K562 (cell line): ENCODE results near the gene ADAMTS15. TPM values are rescaled to one million over a fixed set of nuclear protein-coding genes. Genes with fewer than 3 reads are reported as not detected.

Experiments used
- ATAC-seq: fragments of 200-7000 bp; cut with Tn5 transposase; 3 replicates; pipeline ENCODE4 v1.9.1; 2020; ENCODE audit warnings: moderate library complexity
- BruUV-seq: library from RNA; stranded (reverse); fragments of 400-500 nt; replicated peaks from 2 replicates; lab custom pipeline; 2021; lab: Mats Ljungman, UMichigan
- CTCF ChIA-PET: fragments of 300-600 bp; formaldehyde crosslinking; extraction: SDS; loops from one replicate; lab custom pipeline; 2021; ENCODE audit warnings: low intra/inter-chr PET ratio; lab: Yijun Ruan, JAX
- POLR2A ChIA-PET: fragments of 300-600, 350-650 bp; sonication (Branson Sonifier 250); formaldehyde crosslinking; extraction: SDS; loops from one replicate; lab custom pipeline; 2021; ENCODE audit warnings: antibody characterized with exemption, inconsistent platforms; lab: Yijun Ruan, JAX
- DNase-seq, 4 experiments: peaks; one replicate each; pipeline versions ENCODE4 v3.0.0 to v3.0.0-alpha.2; 2011 to 2018; ENCODE audit warnings: low spot score in 3 of 4, mixed read lengths in 3 of 4; ENCODE audit errors: extremely low read depth in 1 of 4
- FAIRE-seq: peaks from 2 replicates; lab custom pipeline; 2011; peaks lifted over from hg19 to GRCh38; lab: Jason Lieb, UNC
- H2AFZ ChIP-seq: 2 replicates; pipeline ENCODE4 v1.6.0; 2011; ENCODE audit warnings: low read depth, low read length, control low read depth, inconsistent platforms
- H3K27ac ChIP-seq: fragments of 200-600 bp; 3 replicates; pipeline ENCODE4 v1.8.0; 2011; ENCODE audit warnings: low read depth, mild to moderate bottlenecking, control low read depth, inconsistent platforms, low read length, moderate library complexity, mixed read lengths; ENCODE audit errors: extremely low read depth
- H3K27me3 ChIP-seq, 2 experiments: fragments of 300-600 bp in 1 of 2; 2 replicates in 1 of 2; 3 replicates in 1 of 2; pipeline versions ENCODE4 v1.6.0 to v1.8.0; 2011; ENCODE audit warnings: inconsistent platforms in 2 of 2, low read length in 2 of 2, mild to moderate bottlenecking in 1 of 2, mixed read lengths in 1 of 2, moderate library complexity in 1 of 2; ENCODE audit not compliant: control insufficient read depth in 2 of 2, insufficient read depth in 2 of 2
- H3K36me3 ChIP-seq: fragments of 300-600 bp; 3 replicates; pipeline ENCODE4 v1.8.0; 2011; ENCODE audit warnings: mild to moderate bottlenecking, low read length, inconsistent platforms; ENCODE audit not compliant: control insufficient read depth, insufficient read depth
- H3K4me1 ChIP-seq, 2 experiments: fragments of 200-600 bp in 1 of 2; replicated peaks in 1 of 2; 2 replicates in 1 of 2; 3 replicates in 1 of 2; pipeline versions ENCODE4 v1.5.1 to v1.8.0; 2011; ENCODE audit warnings: inconsistent platforms in 2 of 2, low read length in 2 of 2, mild to moderate bottlenecking in 1 of 2, mixed read lengths in 1 of 2, moderate library complexity in 1 of 2; ENCODE audit not compliant: control insufficient read depth in 2 of 2, insufficient read depth in 2 of 2
- H3K4me2 ChIP-seq: 2 replicates; pipeline ENCODE4 v1.6.1; 2011; ENCODE audit warnings: low read length, control low read depth, inconsistent platforms, mixed read lengths; ENCODE audit not compliant: insufficient read depth
- H3K4me3 ChIP-seq: fragments of 200-600 bp; sonication (generic), shearing (Covaris generic); 2 replicates; pipeline ENCODE4 v1.5.1; 2016; ENCODE audit warnings: control low read depth, inconsistent platforms
- H3K79me2 ChIP-seq: fragments of 200-600 bp; 3 replicates; pipeline ENCODE4 v1.8.0; 2011; ENCODE audit warnings: low read length, inconsistent platforms; ENCODE audit not compliant: control insufficient read depth, insufficient read depth
- H3K9ac ChIP-seq, 2 experiments: 2 replicates each; pipeline versions ENCODE4 v1.6.0 to v1.6.1; 2011; ENCODE audit warnings: low read depth in 2 of 2, low read length in 2 of 2, control low read depth in 1 of 2, inconsistent platforms in 1 of 2, mild to moderate bottlenecking in 1 of 2, mixed read lengths in 1 of 2; ENCODE audit not compliant: insufficient read depth in 1 of 2
- H3K9me1 ChIP-seq: one replicate; pipeline ENCODE4 v1.6.0; 2011; ENCODE audit warnings: inconsistent platforms, mild to moderate bottlenecking, low read length, moderate library complexity; ENCODE audit not compliant: control insufficient read depth, insufficient read depth
- H3K9me3 ChIP-seq: replicated peaks from 2 replicates; pipeline ENCODE4 v1.5.1; 2011; ENCODE audit warnings: low read depth, low read length, inconsistent platforms; ENCODE audit not compliant: control insufficient read depth, insufficient read depth
- H4K20me1 ChIP-seq: replicated peaks from 2 replicates; pipeline ENCODE4 v1.6.1; 2011; ENCODE audit warnings: low read length, inconsistent platforms, mixed read lengths; ENCODE audit not compliant: control insufficient read depth, insufficient read depth
- CREBBP ChIP-seq: IDR thresholded peaks from one replicate; pipeline ENCODE4 v1.6.1; 2012; ENCODE audit warnings: low read depth, mild to moderate bottlenecking, control low read depth, inconsistent platforms, low read length
- EP400 ChIP-seq: fragments of 450-650 bp; IDR thresholded peaks from 2 replicates; pipeline ENCODE4 v1.6.1; 2017; ENCODE audit warnings: antibody characterized with exemption, mild to moderate bottlenecking, moderate library complexity
- GATA2 ChIP-seq: sonication (generic); formaldehyde crosslinking; IDR thresholded peaks from 2 replicates; pipeline ENCODE4 v1.4.0; 2020; ENCODE audit warnings: mild to moderate bottlenecking, missing genetic modification reagents
- HMG20B ChIP-seq: fragments of 250-450 bp; sonication (Bioruptor Pico); IDR thresholded peaks from 2 replicates; pipeline ENCODE4 v1.5.0; 2021; ENCODE audit warnings: mild to moderate bottlenecking
- NFRKB ChIP-seq: fragments of 450-650 bp; IDR thresholded peaks from 2 replicates; pipeline ENCODE4 v1.6.1; 2016; ENCODE audit warnings: low read depth
- OTX1 ChIP-seq: fragments of 450-650 bp; formaldehyde crosslinking; IDR thresholded peaks from 2 replicates; pipeline ENCODE4 v1.4.0; 2022; ENCODE audit warnings: mild to moderate bottlenecking
- POLR2G ChIP-seq: fragments of 200-400 bp; formaldehyde crosslinking; IDR thresholded peaks from 2 replicates; pipeline ENCODE4 v1.6.1; 2017; ENCODE audit warnings: low read depth, mild to moderate bottlenecking, antibody characterized with exemption, low read length, moderate library complexity
- PTRF ChIP-seq: fragments of 450-650 bp; IDR thresholded peaks from 2 replicates; pipeline ENCODE4 v1.6.1; 2016; ENCODE audit warnings: mild to moderate bottlenecking, missing genetic modification characterization, missing compliant biosample characterization
- ZNF444 ChIP-seq: fragments of 250-450 bp; sonication (Bioruptor Pico); IDR thresholded peaks from 2 replicates; pipeline ENCODE4 v1.4.0; 2020; ENCODE audit warnings: mild to moderate bottlenecking, moderate library complexity
- WGBS: fragments of 100-300 bp; shearing (Covaris generic); methylation state at CpG from one replicate; pipeline ENCODE4 v1.1.6; 2016; ENCODE audit warnings: low coverage, mixed read lengths; ENCODE audit not compliant: insufficient coverage; ENCODE audit errors: missing lambda C conversion rate; 5-methylcytosine and 5-hydroxymethylcytosine counted together
- in situ Hi-C: fragments of 300-500 bp; cut with MboI; formaldehyde crosslinking; loops from 4 replicates; pipeline ENCODE4 v1.15.0; 2018; ENCODE audit warnings: inconsistent platforms, mixed read lengths
- intact Hi-C: fragments of 100-400 bp; cut with micrococcal nuclease; formaldehyde crosslinking; loops from 2 replicates; pipeline ENCODE4 v1.14.2; 2022
- polyA plus RNA-seq, 8 experiments: library from polyadenylated mRNA; depleted of rRNA in 4 of 8; stranded (reverse) in 5 of 8; unstranded in 3 of 8; fragments of >200 nt; fragmentation: Nextera tagmentation in 2 of 8; fragmentation: Illumina TruSeq in 1 of 8; extraction: Ambion mirVana in 2 of 8; extraction: Trizol in 1 of 8; gene quantifications; 2 replicates each; pipeline versions ENCODE4 v1.2.1 to v1.2.3, GENCODE V29; 2011 to 2014; ENCODE audit warnings: inconsistent platforms in 1 of 8, missing spikeins in 1 of 8
- total RNA-seq, 7 experiments: library from RNA; depleted of rRNA in 6 of 7; stranded (reverse); fragments of >200 nt in 6 of 7; fragmentation: Illumina TruSeq in 2 of 7; extraction: Trizol in 2 of 7; gene quantifications; 2 replicates each; pipeline versions ENCODE4 v1.2.1 to v1.2.3, GENCODE V29; 2011 to 2021; ENCODE audit warnings: low replicate concordance in 1 of 7
- TF ChIP-seq, protein P1 (sequence below): fragments of 450-650 bp; IDR thresholded peaks from 2 replicates; pipeline ENCODE4 v1.6.1; 2016

The ADAMTS15 gene
- total and polyA plus RNA-seq, 9 of the 15 experiments (the other 6 are each of a cell fraction or from before 2014, with no cell fraction given): 0.04 TPM; not detected in 8

DNA sequence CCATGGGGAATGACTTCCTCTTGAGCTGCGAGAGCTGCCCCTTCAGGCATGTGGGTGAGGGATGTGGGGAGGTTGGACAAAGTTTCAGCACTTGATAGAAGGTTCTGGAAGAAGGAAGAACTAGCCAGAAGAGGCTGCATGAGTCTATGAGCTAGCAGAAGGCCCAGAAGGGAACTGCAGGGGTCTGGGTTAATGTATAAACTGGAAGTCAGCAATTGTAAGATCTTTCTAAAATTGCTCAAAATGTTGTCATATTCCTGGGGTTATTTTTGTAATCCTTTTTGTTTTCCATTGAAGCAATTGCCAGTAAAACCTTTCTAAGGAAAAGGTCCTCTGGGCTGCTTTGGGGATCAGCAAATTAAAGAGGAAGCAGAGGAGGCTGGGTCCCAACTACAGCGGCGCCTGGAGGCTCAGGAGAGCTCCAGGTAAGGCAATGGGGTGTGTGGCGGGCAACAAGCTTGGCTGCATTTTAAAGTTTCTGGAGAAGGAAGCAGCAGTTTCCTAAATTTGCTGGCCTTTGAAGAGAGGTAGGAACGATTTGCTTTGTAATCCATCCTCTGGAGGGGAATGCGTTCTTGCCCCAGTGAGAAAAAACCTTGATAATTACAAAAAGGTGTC, 29.2 kb downstream of the ADAMTS15 start:
- H3K4me3 ChIP-seq: no peak overlapping the region
- intact Hi-C loops (no loop called here), in situ Hi-C loops (no loop called here)
- H2AFZ ChIP-seq: no peak overlapping the region
- H3K36me3 ChIP-seq: no peaks in the 10 kb centered on the region
- ATAC-seq (no peak), DNase-seq (no peak), FAIRE-seq (no peak)
- peaks cover 0 to 10% of the 10 kb centered on the region in 2 experiments; a peak in 1 of 5 replicates for H3K4me1 ChIP-seq
- peaks cover 3% of the 10 kb centered on the region for H3K9me1 ChIP-seq
- no TSS peak for BruUV-seq
- no peaks in the 10 kb centered on the region for H3K79me2 ChIP-seq
- CTCF ChIA-PET: no interaction called here
- no peaks in the 10 kb centered on the region; the same call in 1 of the 2 replicates for H4K20me1 ChIP-seq
- no peak overlapping the region for H3K9ac ChIP-seq
- peaks cover 24 to 59% of the 10 kb centered on the region in 2 experiments; a peak in 4 of 5 replicates for H3K27me3 ChIP-seq
- TF ChIP-seq, protein P1, sequence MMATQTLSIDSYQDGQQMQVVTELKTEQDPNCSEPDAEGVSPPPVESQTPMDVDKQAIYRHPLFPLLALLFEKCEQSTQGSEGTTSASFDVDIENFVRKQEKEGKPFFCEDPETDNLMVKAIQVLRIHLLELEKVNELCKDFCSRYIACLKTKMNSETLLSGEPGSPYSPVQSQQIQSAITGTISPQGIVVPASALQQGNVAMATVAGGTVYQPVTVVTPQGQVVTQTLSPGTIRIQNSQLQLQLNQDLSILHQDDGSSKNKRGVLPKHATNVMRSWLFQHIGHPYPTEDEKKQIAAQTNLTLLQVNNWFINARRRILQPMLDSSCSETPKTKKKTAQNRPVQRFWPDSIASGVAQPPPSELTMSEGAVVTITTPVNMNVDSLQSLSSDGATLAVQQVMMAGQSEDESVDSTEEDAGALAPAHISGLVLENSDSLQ: no peak
- TF ChIP-seq NFRKB: no peak
- TF ChIP-seq GATA2 (CRISPR knock-in tag): no peak
- no peak for TF ChIP-seq PTRF
- no peak for TF ChIP-seq HMG20B (CRISPR knock-in tag)
- no peak for TF ChIP-seq EP400
- no peak for TF ChIP-seq CREBBP
- TF ChIP-seq ZNF444 (CRISPR knock-in tag): no peak
- no peak for TF ChIP-seq POLR2G
- TF ChIP-seq OTX1 (CRISPR knock-in tag): no peak
- TF ChIP-seq, all 486 proteins: peak for 0
- H3K4me2 ChIP-seq: no peak overlapping the region
- WGBS: 2% methylated on average over 6 of the region's 6 CpGs
- no peak overlapping the region for H3K27ac ChIP-seq
- POLR2A ChIA-PET: interaction anchor here (1.9 kb wide), 1 partner anchor 14 kb away, joined by 8 read pairs; no protein-coding TSS in a partner anchor
- no peaks in the 10 kb centered on the region for H3K9me3 ChIP-seq
